Measurements from ENCODE around the gene RYR1.

DNA sequence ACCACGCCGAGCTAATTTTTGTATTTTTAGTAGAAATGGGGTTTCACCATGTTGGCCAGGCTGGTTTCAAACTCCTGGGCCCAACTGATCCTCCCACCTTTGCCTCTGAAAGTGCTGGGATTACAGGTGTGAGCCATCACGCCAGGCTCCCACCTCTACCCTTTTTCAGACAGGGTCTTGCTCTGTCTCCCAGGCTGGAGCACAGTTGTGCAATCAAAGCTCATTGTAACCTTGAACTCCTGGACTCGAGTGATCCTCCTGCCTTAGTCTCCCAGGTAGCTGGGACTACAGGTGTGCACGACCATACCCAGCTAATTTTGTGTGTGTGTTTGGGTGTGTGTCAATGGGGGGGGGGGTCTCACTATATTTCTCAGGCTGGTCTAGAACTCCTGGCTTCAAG, 9.2 kb upstream of the RYR1 start:
- TF ChIP-seq, protein P1, sequence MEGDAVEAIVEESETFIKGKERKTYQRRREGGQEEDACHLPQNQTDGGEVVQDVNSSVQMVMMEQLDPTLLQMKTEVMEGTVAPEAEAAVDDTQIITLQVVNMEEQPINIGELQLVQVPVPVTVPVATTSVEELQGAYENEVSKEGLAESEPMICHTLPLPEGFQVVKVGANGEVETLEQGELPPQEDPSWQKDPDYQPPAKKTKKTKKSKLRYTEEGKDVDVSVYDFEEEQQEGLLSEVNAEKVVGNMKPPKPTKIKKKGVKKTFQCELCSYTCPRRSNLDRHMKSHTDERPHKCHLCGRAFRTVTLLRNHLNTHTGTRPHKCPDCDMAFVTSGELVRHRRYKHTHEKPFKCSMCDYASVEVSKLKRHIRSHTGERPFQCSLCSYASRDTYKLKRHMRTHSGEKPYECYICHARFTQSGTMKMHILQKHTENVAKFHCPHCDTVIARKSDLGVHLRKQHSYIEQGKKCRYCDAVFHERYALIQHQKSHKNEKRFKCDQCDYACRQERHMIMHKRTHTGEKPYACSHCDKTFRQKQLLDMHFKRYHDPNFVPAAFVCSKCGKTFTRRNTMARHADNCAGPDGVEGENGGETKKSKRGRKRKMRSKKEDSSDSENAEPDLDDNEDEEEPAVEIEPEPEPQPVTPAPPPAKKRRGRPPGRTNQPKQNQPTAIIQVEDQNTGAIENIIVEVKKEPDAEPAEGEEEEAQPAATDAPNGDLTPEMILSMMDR (IDR thresholded peaks at IDR 0.05) = no peak
- TF ChIP-seq POLR2A (IDR thresholded peaks at IDR 0.05) = no peak

All from right lobe of liver (tissue), 4 donors.